Measurements from ENCODE around the gene GAL3ST2. TPM values are rescaled to one million over a fixed set of nuclear protein-coding genes. Genes with fewer than 3 reads are reported as not detected.

Gene GAL3ST2
- total RNA-seq, 1 donor from 2014 or later = not detected

- no peak for ATAC-seq
- DNase-seq (ENCODE audit: missing footprints) = peak; percentile 48
- intact Hi-C loops (cut with DNase I) = no loop called here
Observed at GRCh38 chr2:241848761-241849615, 72.4 kb downstream of the GAL3ST2 start.

GRCh38 chr2:241849616-241850543 is 73.3 kb downstream of the GAL3ST2 start:
- intact Hi-C loops (cut with DNase I) = no loop called here
- ATAC-seq (no peak), DNase-seq (ENCODE audit: missing footprints) (peak; percentile 58)

- intact Hi-C loops (cut with DNase I) = no loop called here
- DNase-seq (ENCODE audit: missing footprints) = peak; percentile 45
- ATAC-seq = no peak
Observed at GRCh38 chr2:241850544-241851324, 74.1 kb downstream of the GAL3ST2 start.

- ATAC-seq (no peak), DNase-seq (ENCODE audit: missing footprints) (peak; percentile 48)
- intact Hi-C loops (cut with DNase I) = no loop called here
Observed at GRCh38 chr2:241851325-241852115, 74.9 kb downstream of the GAL3ST2 start.

- DNase-seq (ENCODE audit: missing footprints) (no peak), ATAC-seq (no peak)
- intact Hi-C loops (cut with DNase I) = no loop called here
Observed at GRCh38 chr2:241852116-241852980, 75.7 kb downstream of the GAL3ST2 start.

- no peak for ATAC-seq
- intact Hi-C loops (cut with DNase I) = no loop called here
- peak; percentile 41 for DNase-seq (ENCODE audit: missing footprints)
Observed at GRCh38 chr2:241852981-241853631, 76.5 kb downstream of the GAL3ST2 start.

Other genes starting within 250 kb of the GAL3ST2 start
- 4.5 TPM for gene BOK, start 218.1 kb upstream of the GAL3ST2 start, total RNA-seq
- gene THAP4, start 139.7 kb upstream of the GAL3ST2 start, total RNA-seq = 83.2 TPM
- gene ATG4B, start 139.1 kb upstream of the GAL3ST2 start, total RNA-seq = 43.3 TPM
- 11.1 TPM for gene DTYMK, start 90.0 kb upstream of the GAL3ST2 start, total RNA-seq
- 16.5 TPM for gene ING5, start 74.8 kb upstream of the GAL3ST2 start, total RNA-seq
- 19.6 TPM for gene D2HGDH, start 42.2 kb upstream of the GAL3ST2 start, total RNA-seq
- gene NEU4, start 32.4 kb downstream of the GAL3ST2 start, total RNA-seq = 0.30 TPM
- gene PDCD1, start 82.1 kb downstream of the GAL3ST2 start, total RNA-seq = 1.2 TPM
- not detected for gene RTP5, start 92.9 kb downstream of the GAL3ST2 start, total RNA-seq